ENCODE measurements around the gene TMEM179. TPM values are rescaled to one million over a fixed set of nuclear protein-coding genes. Genes with fewer than 3 reads are reported as not detected.

The TMEM179 gene
- total and polyA plus RNA-seq, 2 of the 8 experiments (the other 6 are each of a cell fraction or from before 2014, with no cell fraction given), result 2.9 to 4.0 TPM

- ChIA-PET POLR2A (ENCODE audit: partially characterized antibody) (no interaction called here), CTCF (ENCODE audit: partially characterized antibody) (interaction anchor here (1.0 to 2.1 kb wide), 3 partner anchors 9 to 82 kb away, joined by 3 to 5 read pairs (median 3); partner anchors contain the start of gene ADSS1)
- FAIRE-seq (no peak), DNase-seq (ENCODE audit: low read depth in 1 of 2, low spot score in 2 of 2) (no peak)
- Histone ChIP-seq H3K18ac (ENCODE audit: extremely low read depth, low read length) (no peak overlapping the region), H2BK5ac (ENCODE audit: low read depth, low read length) (no peak overlapping the region), H3K4me1 (replicated peaks in 1 of 4; ENCODE audit: control insufficient read depth in 3 of 4, insufficient read depth in 4 of 4, low read length in 3 of 4) (no peaks in the 10 kb centered on the region), H3K36me3 (ENCODE audit: control insufficient read depth in 2 of 4, insufficient read depth in 4 of 4, low read length in 3 of 4) (no peaks in the 10 kb centered on the region; a peak in 2 of 8 replicates), H4K5ac (ENCODE audit: insufficient read length, low read depth, low read length) (no peak overlapping the region), H2BK20ac (ENCODE audit: low read length) (no peak overlapping the region), H3K79me2 (ENCODE audit: control insufficient read depth in 1 of 2, insufficient read depth in 2 of 2, low read length in 2 of 2) (no peaks in the 10 kb centered on the region), H3K9me3 (ENCODE audit: insufficient read depth in 2 of 2, low read depth in 1 of 2, low read length in 1 of 2) (peaks cover 3% of the 10 kb centered on the region in 2 experiments; a peak in 3 of 4 replicates), H3K23ac (ENCODE audit: insufficient read length) (no peak overlapping the region), H3K27me3 (replicated peaks in 1 of 4; ENCODE audit: control insufficient read depth in 3 of 4, extremely low read depth in 1 of 4, insufficient read depth in 3 of 4, low read length in 3 of 4) (no peaks in the 10 kb centered on the region; a peak in 1 of 7 replicates), H2AFZ (ENCODE audit: low read length) (no peak overlapping the region), H4K8ac (ENCODE audit: extremely low read depth, insufficient read depth, low read length) (peak overlapping the region; percentile 71), H3K27ac (ENCODE audit: low read depth, low read length) (no peak overlapping the region), H2BK120ac (replicated peaks; ENCODE audit: low read depth, low read length) (no peak overlapping the region), H4K91ac (replicated peaks; ENCODE audit: insufficient read length, low read length) (no peak overlapping the region), H3K56ac (replicated peaks; ENCODE audit: insufficient read length, low read depth, low read length) (no peak overlapping the region), H2AK5ac (ENCODE audit: low read depth, low read length) (no peak overlapping the region), H3K79me1 (ENCODE audit: low read depth, low read length) (no peaks in the 10 kb centered on the region), H3K23me2 (ENCODE audit: low read depth, low read length) (no peaks in the 10 kb centered on the region), H2BK15ac (ENCODE audit: low read length) (no peak overlapping the region), H3K9ac (replicated peaks in 1 of 4; ENCODE audit: extremely low read depth in 1 of 4, low read depth in 3 of 4, low read length in 3 of 4) (no peak overlapping the region), H2BK12ac (ENCODE audit: low read depth, low read length) (no peak overlapping the region), H4K20me1 (replicated peaks in 1 of 2; ENCODE audit: control insufficient read depth in 1 of 2, insufficient read depth in 2 of 2, low read length in 2 of 2) (no peaks in the 10 kb centered on the region), H3K4ac (replicated peaks; ENCODE audit: insufficient read length, low read depth, low read length) (no peak overlapping the region), H3K14ac (ENCODE audit: insufficient read length) (no peak overlapping the region), H3K4me2 (ENCODE audit: insufficient read depth in 1 of 2, low read depth in 2 of 2, low read length in 2 of 2) (no peak overlapping the region), H3K4me3 (ENCODE audit: extremely low read depth in 1 of 4, insufficient read depth in 2 of 4, low read depth in 3 of 4, low read length in 4 of 4) (no peak overlapping the region)
- WGBS, 2 experiments (ENCODE audit: extremely low coverage in 1 of 2, insufficient coverage in 1 of 2, insufficient read length in 1 of 2, insufficient replicate concordance in 2 of 2, low coverage in 1 of 2, low lambda C conversion rate in 2 of 2, missing lambda C conversion rate in 1 of 2), result 94% methylated on average over 9 of the region's 9 CpGs; no CpG with 5 or more reads in 1 of the 2 experiments
- TF ChIP-seq TCF12 (IDR thresholded peaks at IDR 0.05; ENCODE audit: low read depth, low read length) (no peak), KDM1A (IDR thresholded peaks at IDR 0.05; ENCODE audit: borderline replicate concordance, low read length) (no peak), SAP30 (IDR thresholded peaks at IDR 0.05; ENCODE audit: insufficient read depth, insufficient replicate concordance, low read length) (no peak), HDAC2 (IDR thresholded peaks at IDR 0.05; ENCODE audit: borderline replicate concordance in 1 of 2, low read depth in 2 of 2, low read length in 2 of 2) (no peak), HDAC6 (IDR thresholded peaks at IDR 0.05; ENCODE audit: low read depth, low read length) (no peak), CREB1 (IDR thresholded peaks at IDR 0.05) (no peak), TEAD4 (IDR thresholded peaks at IDR 0.05; ENCODE audit: low read depth, low read length) (no peak), POLR2A (IDR thresholded peaks at IDR 0.05; ENCODE audit: control extremely low read depth in 1 of 2, low read depth in 2 of 2, low read length in 2 of 2) (no peak), FOSL1 (IDR thresholded peaks at IDR 0.05; ENCODE audit: insufficient read depth, low read depth, low read length) (no peak), CBX8 (IDR thresholded peaks at IDR 0.05; ENCODE audit: borderline replicate concordance, low read depth, low read length) (no peak), MAX (IDR thresholded peaks at IDR 0.05) (no peak), SIRT6 (IDR thresholded peaks at IDR 0.05; ENCODE audit: low read length) (no peak), CHD1 (IDR thresholded peaks at IDR 0.05; ENCODE audit: low read depth, low read length) (no peak), ATF2 (IDR thresholded peaks at IDR 0.05; ENCODE audit: low read length) (no peak)
Measured at GRCh38 chr14:104642540-104642868, 37.9 kb upstream of the TMEM179 start.

Measured in H1 (cell line).